ENCODE measurements around the gene SPR. TPM values are rescaled to one million over a fixed set of nuclear protein-coding genes. Genes with fewer than 3 reads are reported as not detected.

SPR gene
- total RNA-seq, 2 donors from 2014 or later: 29.2 to 47.7 TPM

Other genes starting within 250 kb of the SPR start
- 100 to 1,000 TPM in 1 of 2 donors, 10 to 100 TPM in 1; 93.7 to 113 TPM for gene EXOC6B, start 61.4 kb upstream of the SPR start, total RNA-seq
- not detected for gene EMX1, start 30.1 kb downstream of the SPR start, total RNA-seq
- gene SFXN5, start 184.3 kb downstream of the SPR start, total RNA-seq: 10 to 100 TPM in 1 of 2 donors, 1 to 10 TPM in 1; 9.0 to 10.5 TPM
- gene RAB11FIP5, start 225.5 kb downstream of the SPR start, total RNA-seq: 10 to 100 TPM; 21.7 to 31.8 TPM

Measured in left cardiac atrium (tissue), 2 donors.